Measurements from ENCODE around the gene LPCAT1. TPM values are rescaled to one million over a fixed set of nuclear protein-coding genes. Genes with fewer than 3 reads are reported as not detected.

LPCAT1 gene
- total and polyA plus RNA-seq, 2 of the 4 experiments (the other 2 are of a cell fraction), result 17.7 to 33.6 TPM

- Histone ChIP-seq H3K4me1 (ENCODE audit: control insufficient read depth, insufficient read depth, low read length) (no peaks in the 10 kb centered on the region), H3K14ac (replicated peaks; ENCODE audit: low read depth, low read length) (no peak overlapping the region), H3K23ac (ENCODE audit: low read depth, low read length) (no peak overlapping the region), H3K79me1 (ENCODE audit: low read depth in 1 of 2, low read length in 2 of 2) (no peaks in the 10 kb centered on the region), H4K20me1 (ENCODE audit: insufficient read depth, low read length) (no peaks in the 10 kb centered on the region; the same call in 1 of the 2 replicates), H2BK120ac (ENCODE audit: low read depth, low read length) (no peak overlapping the region), H3K36me3 (ENCODE audit: control insufficient read depth, insufficient read depth, low read length) (no peaks in the 10 kb centered on the region), H3K56ac (ENCODE audit: extremely low read depth, insufficient read depth, low read length) (no peak overlapping the region), H2AFZ (replicated peaks; ENCODE audit: low read length, poor library complexity) (no peak overlapping the region), H4K8ac (ENCODE audit: low read depth in 2 of 2, low read length in 2 of 2) (no peak overlapping the region), H2BK20ac (ENCODE audit: low read depth, low read length) (no peak overlapping the region), H3K4ac (ENCODE audit: low read depth, low read length) (no peak overlapping the region), H3K9ac (ENCODE audit: low read depth, low read length) (no peak overlapping the region), H2AK5ac (ENCODE audit: low read depth, low read length) (no peak overlapping the region), H3K9me3 (ENCODE audit: control insufficient read depth, insufficient read depth, low read length) (no peaks in the 10 kb centered on the region), H4K5ac (ENCODE audit: low read depth, low read length) (no peak overlapping the region), H4K91ac (ENCODE audit: insufficient read depth, low read depth, low read length) (no peak overlapping the region), H2BK5ac (ENCODE audit: low read depth, low read length, poor library complexity, severe bottlenecking) (no peak overlapping the region), H3K27ac (ENCODE audit: insufficient read depth, low read length) (no peak overlapping the region), H3K27me3 (ENCODE audit: control insufficient read depth, insufficient read depth, low read length) (peaks cover 45% of the 10 kb centered on the region), H2AK9ac (replicated peaks; ENCODE audit: low read depth, low read length, poor library complexity) (no peak overlapping the region), H3K4me2 (ENCODE audit: low read depth, low read length) (no peak overlapping the region), H3K18ac (ENCODE audit: low read depth, low read length) (no peak overlapping the region), H3K4me3 (ENCODE audit: insufficient read depth, low read depth, low read length) (no peak overlapping the region), H2BK15ac (ENCODE audit: low read depth, low read length) (no peak overlapping the region), H3K9me1 (ENCODE audit: insufficient read depth, low read length) (peaks cover 10% of the 10 kb centered on the region; the same call in 1 of the 2 replicates)
- ATAC-seq (ENCODE audit: low read depth) (no peak), DNase-seq (no peak)
- ChIA-PET POLR2A (ENCODE audit: unreplicated experiment) (no interaction called here), CTCF (no interaction called here)
- no TSS peak for BruUV-seq (replicated peaks)
- intact Hi-C loops (cut with micrococcal nuclease) (no loop called here), dilution Hi-C loops (cut with HindIII; ENCODE audit: low sequenced_read_pairs, unreplicated experiment) (no loop called here), in situ Hi-C loops (cut with MboI; ENCODE audit: low sequenced_read_pairs) (no loop called here)
- TF ChIP-seq RFX5 (IDR thresholded peaks at IDR 0.05; ENCODE audit: low read depth, low read length) (no peak), NFE2L2 (IDR thresholded peaks at IDR 0.05; ENCODE audit: low read depth, low read length) (no peak), RAD21 (IDR thresholded peaks at IDR 0.05; ENCODE audit: low read length) (no peak), MAZ (IDR thresholded peaks at IDR 0.05; ENCODE audit: borderline replicate concordance, low read depth, low read length) (no peak), CTCF (conservative IDR thresholded peaks at IDR 0.05; ENCODE audit: low read depth, low read length) (no peak)
- 80% methylated on average over 2 of the region's 6 CpGs; no CpG with 5 or more reads in 1 of the 2 experiments for WGBS, 2 experiments (ENCODE audit: extremely low coverage in 2 of 2, insufficient read length in 1 of 2)
These were observed 23.9 kb upstream of the LPCAT1 start for GRCh38 chr5:1547655-1548054.

All from IMR-90 (cell line).